GM12875 (cell line): ENCODE data around the gene SMIM35.

ENCODE experiments used
- H3K4me3 ChIP-seq: one replicate; pipeline ENCODE4 v1.5.1; 2011; ENCODE audit warnings: low read depth, low read length, control low read depth
- CTCF ChIP-seq: IDR thresholded peaks from 2 replicates; pipeline ENCODE4 v1.5.1; 2011; ENCODE audit warnings: low read depth, mild to moderate bottlenecking, control low read depth, inconsistent platforms, low read length, moderate library complexity, borderline replicate concordance; ENCODE audit not compliant: insufficient read depth

Gene SMIM35

GRCh38 chr11:118117790-118118601, 31.2 kb upstream of the SMIM35 start:
- H3K4me3 ChIP-seq: no peak overlapping the region
- TF ChIP-seq CTCF: no peak

DNA sequence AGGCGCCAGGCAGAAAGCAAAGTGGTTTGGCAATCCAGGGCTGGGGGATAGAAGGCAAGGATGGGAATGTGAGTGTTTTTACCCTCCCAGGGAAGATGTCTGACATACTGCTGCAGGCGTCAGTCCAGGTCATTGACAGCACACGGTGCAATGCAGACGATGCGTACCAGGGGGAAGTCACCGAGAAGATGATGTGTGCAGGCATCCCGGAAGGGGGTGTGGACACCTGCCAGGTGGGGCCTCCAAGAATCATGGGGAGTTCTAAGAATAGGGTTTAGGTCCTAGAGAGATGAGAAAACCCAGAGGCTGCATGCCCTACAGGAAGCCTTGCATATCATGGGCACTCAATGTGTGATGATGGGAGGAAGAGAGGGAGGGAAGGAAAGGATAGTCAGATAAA, 28.3 kb upstream of the SMIM35 start:
- H3K4me3 ChIP-seq: no peak overlapping the region
- TF ChIP-seq CTCF: no peak

- no peak overlapping the region for H3K4me3 ChIP-seq
- no peak for TF ChIP-seq CTCF
Measured at GRCh38 chr11:118114266-118114665, 27.5 kb upstream of the SMIM35 start.

DNA sequence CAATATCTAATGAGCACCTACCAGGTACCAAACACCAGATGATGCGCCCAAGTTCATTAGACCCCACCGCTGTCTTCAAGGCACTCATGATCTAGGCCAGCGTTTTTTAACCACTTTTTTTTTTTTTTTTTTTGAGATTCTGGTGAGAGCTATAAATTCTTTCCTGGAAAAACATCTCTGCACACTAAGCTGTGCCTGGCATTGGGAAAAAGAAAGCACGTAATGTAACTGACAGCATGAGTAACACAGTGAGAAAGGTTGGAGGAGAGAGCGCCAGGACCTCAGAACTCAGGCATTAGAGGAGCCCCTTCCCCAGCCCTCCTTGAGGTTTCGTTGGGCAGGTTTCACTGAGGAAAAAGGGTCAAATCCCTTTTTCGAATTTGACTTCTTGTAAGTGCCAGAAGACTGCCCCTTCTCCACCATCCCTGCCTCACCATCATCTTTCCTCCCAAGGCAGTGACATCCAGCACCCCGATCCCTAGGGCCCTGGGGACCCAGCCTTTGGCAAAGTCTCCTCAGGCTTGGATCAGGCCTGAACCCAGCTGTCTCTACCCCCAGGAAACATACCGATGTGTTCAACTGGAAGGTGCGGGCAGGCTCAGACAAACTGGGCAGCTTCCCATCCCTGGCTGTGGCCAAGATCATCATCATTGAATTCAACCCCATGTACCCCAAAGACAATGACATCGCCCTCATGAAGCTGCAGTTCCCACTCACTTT, 26.1 kb upstream of the SMIM35 start:
- H3K4me3 ChIP-seq: no peak overlapping the region
- no peak for TF ChIP-seq CTCF

DNA sequence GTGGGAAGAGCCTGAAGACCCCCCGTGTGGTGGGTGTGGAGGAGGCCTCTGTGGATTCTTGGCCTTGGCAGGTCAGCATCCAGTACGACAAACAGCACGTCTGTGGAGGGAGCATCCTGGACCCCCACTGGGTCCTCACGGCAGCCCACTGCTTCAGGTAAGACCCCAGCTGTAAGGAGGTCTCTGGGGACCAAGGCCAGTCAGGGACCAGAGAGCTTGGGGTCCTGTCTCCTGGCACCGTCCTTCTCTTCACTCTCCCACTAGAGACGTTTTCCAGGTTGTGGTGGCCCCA, 24.9 kb upstream of the SMIM35 start:
- no peak overlapping the region for H3K4me3 ChIP-seq
- TF ChIP-seq CTCF: no peak

DNA sequence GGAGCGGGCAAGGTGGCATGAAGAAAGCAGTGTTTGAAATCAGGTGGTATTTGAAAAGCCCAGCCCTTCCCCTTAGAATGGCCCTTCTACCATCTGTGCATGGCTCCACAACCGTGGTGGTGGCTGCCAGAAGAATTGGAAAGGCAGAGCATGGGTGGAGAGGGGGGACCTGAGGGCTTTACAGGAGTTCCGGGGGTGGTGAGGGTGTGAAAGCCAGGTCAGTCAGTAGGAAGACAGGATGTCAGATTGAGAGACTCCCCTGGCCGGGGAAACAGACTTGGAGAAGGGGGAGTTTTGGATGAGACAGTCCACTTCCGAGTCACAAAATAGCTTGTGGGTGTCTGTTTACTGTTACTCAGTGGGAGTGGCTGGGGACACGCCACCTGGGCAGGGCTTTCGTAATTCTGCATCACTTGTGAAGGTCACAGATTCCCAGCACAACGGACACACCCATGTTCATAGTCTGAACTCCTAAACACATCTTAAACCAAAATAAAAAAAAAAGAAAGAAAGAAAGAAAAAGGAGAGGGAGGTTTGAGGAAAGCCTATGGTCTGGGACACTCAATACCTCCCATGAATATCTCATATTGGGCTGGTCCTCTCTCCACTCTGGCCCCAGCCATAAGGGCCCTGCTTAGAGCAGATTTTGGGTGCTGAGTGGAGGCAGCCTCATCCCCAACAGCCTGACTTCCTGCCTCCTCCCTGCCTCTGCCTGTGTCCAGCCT, 24.4 kb upstream of the SMIM35 start:
- TF ChIP-seq CTCF: no peak
- H3K4me3 ChIP-seq: no peak overlapping the region
